GM19395 (cell line): ENCODE results near the gene CPNE9.

Experiments used
- ATAC-seq: cut with Tn5 transposase; IDR thresholded peaks from one replicate; pipeline ENCODE4 v1.9.1; 2021; ENCODE audit warnings: mild to moderate bottlenecking, moderate library complexity; ENCODE audit not compliant: unreplicated experiment

CPNE9 gene

DNA sequence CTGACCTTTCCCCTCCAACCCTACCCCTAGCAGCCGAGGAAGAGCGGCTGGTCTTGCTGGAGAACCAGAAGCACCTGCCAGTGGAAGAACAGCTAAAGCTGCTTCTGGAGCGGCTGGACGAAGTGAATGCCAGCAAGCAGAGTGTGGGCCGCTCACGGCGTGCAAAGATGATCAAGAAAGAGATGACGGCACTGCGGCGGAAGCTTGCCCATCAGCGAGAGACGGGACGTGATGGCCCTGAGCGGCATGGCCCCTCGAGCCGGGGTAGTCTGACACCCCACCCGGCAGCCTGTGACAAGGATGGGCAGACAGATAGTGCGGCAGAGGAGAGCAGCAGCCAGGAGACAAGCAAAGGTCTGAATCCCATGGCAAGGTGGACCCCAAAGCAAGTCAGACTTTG lies 39.9 kb downstream of the CPNE9 start:
- ATAC-seq: no peak

DNA sequence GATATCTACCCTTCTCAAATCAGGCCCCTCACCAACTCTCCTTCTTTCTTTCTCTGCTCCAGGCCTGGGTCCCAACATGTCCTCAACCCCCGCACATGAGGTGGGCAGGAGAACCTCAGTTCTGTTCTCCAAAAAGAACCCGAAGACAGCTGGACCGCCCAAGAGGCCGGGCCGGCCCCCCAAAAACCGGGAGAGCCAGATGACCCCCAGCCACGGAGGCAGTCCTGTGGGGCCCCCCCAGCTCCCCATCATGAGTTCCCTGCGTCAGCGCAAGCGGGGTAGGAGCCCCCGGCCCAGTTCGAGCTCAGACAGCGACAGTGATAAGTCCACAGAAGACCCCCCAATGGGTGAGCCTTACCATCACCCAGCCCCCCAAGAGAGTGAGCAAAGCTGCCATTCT lies 40.5 kb downstream of the CPNE9 start:
- no peak for ATAC-seq

DNA sequence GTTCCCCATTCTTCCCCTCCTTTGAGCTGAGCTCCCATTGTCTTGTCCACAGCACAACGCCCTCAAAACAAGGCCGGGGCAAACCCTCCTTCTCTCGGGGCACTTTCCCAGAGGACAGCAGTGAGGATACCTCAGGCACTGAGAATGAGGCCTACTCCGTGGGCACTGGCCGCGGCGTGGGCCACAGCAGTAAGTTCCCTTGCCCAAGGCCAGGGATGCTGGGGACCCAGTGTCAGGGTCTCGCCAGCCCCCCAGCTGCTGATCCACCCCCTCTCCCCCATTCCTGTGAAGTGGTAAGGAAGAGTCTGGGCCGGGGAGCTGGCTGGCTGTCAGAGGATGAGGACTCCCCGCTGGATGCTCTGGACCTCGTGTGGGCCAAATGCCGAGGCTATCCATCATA lies 41.9 kb downstream of the CPNE9 start:
- ATAC-seq: no peak

DNA sequence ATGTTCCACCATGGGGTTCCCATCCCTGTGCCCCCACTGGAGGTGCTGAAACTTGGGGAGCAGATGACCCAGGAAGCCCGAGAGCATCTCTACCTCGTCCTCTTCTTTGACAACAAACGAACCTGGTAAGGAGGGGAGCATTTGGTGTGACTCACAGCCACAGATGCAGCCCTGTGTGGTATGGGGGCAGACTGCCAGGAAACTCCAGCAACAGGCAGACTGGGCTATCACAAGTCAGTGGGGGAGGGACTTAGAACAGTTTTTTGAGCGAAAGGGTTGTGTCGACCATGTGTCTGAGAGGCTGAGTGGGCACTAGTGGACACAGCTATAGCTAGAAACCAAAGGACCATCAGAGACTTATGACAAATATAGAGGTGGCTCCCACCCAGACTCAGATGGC lies 42.7 kb downstream of the CPNE9 start:
- ATAC-seq: no peak

DNA sequence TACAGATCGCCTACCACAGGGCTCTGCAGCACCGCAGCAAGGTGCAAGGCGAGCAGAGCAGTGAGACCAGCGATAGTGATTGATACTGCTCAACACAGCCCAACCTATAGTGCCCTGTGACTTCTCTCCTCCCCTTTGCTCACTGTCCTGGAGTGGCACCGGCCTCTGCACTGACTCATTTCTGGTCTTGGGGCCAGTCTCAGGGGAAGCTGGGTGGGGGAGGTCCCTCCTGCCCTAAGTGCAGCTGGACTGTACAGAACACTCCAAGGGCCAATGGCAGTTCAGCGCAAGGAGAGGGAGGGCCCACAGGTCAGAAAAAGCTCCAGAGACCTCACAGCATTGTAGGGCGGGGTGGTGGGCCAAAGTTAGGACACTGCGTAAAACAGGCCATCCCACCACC lies 43.6 kb downstream of the CPNE9 start:
- ATAC-seq: no peak

GRCh38 chr3:9748031-9748430 lies 44.4 kb downstream of the CPNE9 start:
- no peak for ATAC-seq

GRCh38 chr3:9749296-9749644 lies 45.6 kb downstream of the CPNE9 start:
- no peak for ATAC-seq

DNA sequence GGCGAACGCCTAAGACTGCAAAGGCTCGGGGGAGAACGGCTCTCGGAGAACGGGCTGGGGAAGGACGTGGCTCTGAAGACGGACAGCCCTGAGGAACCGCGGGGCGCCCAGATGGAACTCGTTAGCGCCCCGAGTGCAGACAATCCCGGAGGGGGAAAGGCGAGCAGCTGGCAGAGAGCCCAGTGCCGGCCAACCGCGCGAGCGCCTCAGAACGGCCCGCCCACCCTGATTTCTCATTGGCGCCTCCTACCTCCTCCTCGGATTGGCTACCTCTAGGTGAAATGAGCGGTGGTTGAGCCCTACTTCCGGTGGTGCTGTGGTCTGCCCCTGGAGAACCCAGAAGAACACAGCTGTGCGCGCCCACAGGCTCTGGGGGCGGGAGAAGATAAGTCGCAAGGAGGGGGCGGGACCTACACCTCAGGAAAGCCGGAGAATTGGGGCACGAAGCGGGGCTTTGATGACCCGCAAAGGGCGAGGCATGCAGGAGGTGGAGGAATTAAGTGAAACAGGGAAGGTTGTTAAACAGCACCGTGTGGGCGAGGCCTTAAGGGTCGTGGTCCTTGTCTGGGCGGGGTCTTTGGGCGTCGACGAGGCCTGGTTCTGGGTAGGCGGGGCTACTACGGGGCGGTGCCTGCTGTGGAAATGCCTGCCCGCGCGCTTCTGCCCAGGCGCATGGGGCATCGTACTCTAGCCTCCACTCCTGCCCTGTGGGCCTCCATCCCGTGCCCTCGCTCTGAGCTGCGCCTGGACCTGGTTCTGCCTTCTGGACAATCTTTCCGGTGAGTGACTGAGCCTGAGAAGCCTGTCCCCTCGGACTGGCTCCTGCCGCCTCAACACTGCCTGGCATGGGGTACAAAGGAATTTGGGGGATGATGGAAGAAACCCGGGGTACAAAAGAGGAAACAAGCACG lies 46.3 kb downstream of the CPNE9 start, which contains the start of gene OGG1:
Gene OGG1, plus strand, starts transcription at position 308 of the 911 bp plus-strand sequence. Its CDS starts 335 bp downstream, at position 643.
- peak; percentile 94 for ATAC-seq

DNA sequence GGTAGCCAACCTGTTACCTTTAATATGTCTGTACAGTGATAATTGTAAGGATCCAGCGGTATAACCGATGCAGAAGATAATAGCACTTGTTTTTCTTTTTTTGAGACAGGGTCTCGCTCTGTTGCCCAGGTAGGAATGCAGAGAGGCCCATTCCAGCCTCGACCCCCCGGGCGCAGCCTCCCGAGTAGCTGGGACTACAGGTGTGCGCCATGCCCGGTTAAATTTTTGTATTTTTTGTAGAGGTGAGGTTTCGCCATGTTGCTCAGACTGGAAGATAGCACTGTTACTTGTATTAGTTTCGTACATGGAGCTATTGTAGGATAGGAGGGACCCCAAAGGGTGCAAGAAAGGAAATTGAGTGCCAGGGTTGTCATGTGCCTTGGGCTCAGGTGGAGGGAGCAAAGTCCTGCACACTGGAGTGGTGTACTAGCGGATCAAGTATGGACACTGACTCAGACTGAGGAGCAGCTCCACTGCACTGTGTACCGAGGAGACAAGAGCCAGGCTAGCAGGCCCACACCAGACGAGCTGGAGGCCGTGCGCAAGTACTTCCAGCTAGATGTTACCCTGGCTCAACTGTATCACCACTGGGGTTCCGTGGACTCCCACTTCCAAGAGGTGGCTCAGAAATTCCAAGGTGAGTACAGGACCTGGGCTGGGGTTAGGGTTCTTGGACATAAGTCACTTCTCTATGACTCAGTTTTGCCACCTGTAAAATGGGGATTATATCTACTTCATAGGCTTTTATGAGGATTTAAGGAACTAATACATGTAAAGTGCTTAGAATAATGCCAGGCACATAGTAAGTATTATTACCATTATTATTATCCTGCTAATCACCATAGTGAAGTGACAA lies 47.2 kb downstream of the CPNE9 start:
- ATAC-seq: no peak

DNA sequence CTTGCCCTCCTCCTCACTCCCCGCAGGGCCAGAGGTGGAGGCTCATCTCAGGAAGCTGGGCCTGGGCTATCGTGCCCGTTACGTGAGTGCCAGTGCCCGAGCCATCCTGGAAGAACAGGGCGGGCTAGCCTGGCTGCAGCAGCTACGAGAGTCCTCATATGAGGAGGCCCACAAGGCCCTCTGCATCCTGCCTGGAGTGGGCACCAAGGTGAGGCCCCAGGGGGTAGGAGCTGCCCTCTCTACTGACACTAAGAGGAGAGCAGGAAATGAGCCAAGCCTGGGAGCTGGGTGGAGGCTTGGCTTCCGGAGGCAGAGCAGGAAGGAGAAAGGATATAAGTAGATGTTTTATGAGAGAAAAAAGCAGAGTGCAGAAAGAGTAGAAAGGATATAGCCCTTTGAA lies 51.0 kb downstream of the CPNE9 start:
- no peak for ATAC-seq

DNA sequence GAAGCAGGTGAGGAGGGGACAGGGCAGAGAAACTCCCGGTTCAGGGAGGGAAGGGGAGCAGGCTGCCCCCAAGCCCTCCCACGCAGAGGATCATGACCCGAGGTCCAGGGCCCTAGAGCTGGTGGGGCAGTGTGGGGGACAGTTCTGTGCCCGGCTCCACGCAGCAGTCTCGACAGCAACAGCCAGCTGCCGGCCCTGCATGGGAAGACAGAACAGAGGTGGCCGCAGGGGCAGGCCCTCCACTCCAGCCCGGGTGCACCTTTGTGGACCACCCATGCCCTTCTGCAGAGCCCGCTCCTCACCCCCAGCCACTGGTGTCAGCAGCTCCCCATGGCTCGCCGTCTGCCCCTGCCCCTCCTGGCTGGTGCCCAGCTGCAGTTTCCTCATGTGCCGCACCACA lies 53.8 kb downstream of the CPNE9 start:
- ATAC-seq: no peak

DNA sequence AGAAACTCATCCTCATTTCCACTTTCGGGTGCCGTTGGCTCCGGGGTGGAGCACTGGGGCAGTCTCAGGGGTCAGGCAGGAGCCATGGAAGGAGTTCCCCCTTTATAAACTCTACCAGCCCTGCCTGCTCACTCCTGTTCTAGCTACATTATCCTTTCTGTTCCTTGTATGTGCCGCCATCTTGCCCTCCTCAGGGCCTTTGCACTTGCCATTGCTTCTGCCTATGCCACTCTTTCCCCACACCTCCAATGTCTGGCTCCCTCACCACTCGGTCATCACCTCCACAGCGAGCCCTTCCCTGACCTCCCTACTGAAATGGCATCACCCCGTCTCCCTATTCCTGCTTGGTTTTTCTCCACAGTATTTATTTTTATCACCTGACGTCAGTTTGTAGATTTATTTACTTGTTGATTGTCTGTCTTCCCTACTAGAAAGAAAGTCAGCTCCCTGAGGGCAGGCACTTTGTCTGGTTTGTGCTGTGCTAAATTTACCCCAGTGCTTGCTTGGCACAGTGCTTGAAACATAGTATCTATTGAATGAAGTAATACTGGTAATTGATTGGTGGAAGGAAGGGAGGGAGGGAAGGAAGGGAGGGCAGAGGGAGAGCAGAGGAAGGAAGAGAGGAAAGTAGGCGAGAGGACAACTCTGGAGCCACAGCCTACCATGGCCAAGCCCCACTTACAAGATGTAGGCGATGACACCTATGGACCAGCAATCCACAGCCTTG lies 57.3 kb downstream of the CPNE9 start:
- ATAC-seq: no peak

DNA sequence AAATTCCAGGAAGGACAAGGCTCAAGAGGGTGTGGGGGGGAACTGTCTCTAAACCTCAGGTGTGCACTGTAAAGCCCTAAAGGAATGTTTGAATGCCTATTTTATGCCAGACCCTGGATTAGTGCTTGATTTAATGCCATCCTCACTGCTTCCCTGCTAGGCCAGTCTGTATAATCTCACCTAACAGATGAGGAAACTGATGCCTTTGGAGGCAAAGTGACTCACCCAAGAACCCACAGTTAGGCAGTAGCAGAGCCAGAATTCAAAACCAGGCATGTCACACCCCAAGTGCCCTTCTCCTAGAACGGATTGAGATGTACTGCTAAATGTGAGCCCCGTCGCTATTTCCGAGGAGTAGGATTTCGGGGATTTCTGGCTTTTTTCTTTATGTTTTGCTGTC lies 58.3 kb downstream of the CPNE9 start:
- ATAC-seq: no peak

DNA sequence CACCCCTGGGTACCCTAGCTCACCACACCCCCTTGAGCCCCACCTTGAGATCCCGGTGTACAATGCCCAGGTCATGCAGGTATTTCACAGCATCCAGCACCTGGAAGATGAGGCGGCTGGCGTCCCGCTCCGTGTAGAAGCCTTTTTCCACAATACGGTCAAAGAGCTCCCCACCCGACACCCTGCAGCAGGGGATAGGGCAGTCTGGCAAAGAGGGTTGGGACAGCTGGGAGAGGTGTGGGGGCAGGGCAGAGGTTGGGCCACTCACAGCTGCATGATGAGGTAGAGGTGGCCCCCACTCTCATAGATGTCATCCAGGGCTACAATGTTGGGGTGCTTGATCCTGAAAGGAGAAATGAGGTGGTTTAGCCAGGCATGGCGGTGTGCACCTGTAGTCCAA lies 59.2 kb downstream of the CPNE9 start:
- no peak for ATAC-seq

- ATAC-seq: no peak
Observed at GRCh38 chr3:9765865-9766264, 62.2 kb downstream of the CPNE9 start.

GRCh38 chr3:9767418-9767817 lies 63.8 kb downstream of the CPNE9 start:
- no peak for ATAC-seq

DNA sequence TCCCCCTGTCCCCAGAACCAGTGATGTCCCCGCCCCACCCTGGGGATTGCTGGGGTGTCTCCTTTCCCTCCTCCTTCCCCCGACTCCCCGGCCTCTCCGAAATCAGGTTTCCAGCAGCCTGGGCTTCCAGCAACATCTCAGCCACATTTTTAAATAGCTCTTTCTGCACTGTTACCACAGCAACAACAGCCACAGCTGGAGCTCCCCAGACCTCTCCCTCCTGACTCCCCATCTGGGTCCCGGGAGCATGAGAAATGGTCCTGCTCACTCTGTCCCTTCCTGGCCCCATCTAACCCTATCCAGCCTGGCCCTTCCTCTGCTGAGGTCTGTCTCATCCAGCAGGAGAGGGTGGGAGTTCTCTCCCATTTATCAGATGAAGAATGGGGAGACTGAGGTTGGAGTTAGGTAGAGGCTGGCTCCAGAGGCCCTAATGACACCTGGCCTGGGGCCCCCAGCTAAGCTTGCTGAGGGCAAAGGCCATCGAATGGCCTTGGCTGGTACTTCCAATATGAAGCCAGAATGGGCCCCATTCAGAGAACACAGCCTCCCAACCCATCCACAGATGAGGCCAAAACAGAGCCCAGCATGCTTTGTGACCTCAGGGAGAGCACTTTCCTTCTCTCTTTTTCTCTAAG lies 64.6 kb downstream of the CPNE9 start:
- no peak for ATAC-seq

DNA sequence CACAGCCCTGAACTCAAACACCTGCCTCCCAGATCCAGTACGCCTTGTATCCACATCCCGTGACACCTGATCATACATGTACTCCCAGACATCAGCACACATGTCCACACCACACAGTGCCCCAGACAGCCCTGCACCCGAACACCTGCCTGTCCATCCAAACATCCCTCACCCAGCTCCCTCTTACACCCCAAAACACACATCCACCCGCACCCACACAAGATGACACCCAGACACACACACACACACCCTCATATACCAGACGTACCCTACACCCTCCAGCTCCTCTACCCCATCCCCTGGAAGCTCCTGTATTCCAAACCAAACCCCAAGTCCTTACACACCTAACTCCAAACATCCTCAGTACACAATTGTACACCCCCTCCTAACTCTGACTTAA lies 65.4 kb downstream of the CPNE9 start:
- ATAC-seq: no peak

DNA sequence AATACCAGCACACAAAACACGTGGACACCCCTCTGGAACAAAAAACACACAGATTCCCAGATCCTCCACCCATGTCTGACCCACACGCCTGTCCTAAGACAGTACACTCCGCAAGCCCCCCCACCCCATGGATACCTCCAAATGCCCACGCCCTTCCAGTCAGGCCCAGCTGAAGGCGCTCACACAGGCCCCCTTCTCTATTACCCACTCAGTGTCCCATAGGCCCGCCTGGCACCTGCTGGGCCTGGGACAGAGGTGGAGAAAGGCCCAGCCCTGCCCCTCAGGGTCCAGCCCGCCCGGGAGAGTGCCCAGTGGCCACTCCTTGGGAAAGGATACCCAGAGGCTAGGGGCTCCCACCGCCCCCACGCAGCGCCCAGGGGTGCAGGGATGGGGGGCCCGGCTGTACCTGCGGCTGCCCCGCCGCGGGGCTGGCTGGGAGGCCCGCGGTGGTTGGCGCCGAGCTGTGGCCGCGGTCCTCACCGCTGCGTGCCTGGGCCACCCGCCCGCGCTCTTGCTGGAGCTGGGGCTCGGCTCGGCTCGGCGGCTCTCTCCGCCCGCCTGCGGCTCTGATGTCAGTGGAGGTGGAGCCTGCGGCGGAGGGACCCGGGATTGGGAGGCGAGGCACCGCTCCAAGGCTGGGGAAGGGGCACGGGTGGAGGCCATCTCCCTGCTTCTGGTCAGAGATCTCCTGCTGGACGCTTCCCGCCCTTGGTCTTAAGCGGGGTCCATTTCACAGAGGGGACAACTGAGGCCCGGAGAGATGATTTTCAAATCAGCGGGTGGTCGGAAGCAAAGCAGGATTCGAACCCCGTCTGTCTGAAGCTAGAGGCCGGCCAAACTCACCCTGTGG lies 66.0 kb downstream of the CPNE9 start, which contains the start of gene CAMK1:
Gene CAMK1, minus strand, starts transcription at position 522 of the 850 bp plus-strand sequence. CDS start 2,198 bp downstream, outside the sequence.
- no peak for ATAC-seq
